BJ (cell line): ENCODE measurements around the gene C20orf96. TPM values are rescaled to one million over a fixed set of nuclear protein-coding genes. Genes with fewer than 3 reads are reported as not detected.

Source experiments
- CTCF ChIA-PET: fragments of 350-600 bp; formaldehyde crosslinking; extraction: SDS; loops from one replicate; lab custom pipeline; 2021; ENCODE audit warnings: antibody characterized with exemption, inconsistent platforms; lab: Yijun Ruan, JAX
- POLR2A ChIA-PET: fragments of 300-600 bp; sonication (Branson Sonifier 250); formaldehyde crosslinking; extraction: SDS; loops from one replicate; lab custom pipeline; 2021; ENCODE audit warnings: antibody characterized with exemption; lab: Charles Lee
- DNase-seq: peaks from one replicate; pipeline ENCODE4 v3.0.0-alpha.2; 2011; ENCODE audit warnings: low read depth
- H3K27me3 ChIP-seq: 2 replicates; pipeline ENCODE4 v1.6.0; 2011; ENCODE audit warnings: low read length; ENCODE audit not compliant: control insufficient read depth, insufficient read depth
- H3K36me3 ChIP-seq: 2 replicates; pipeline ENCODE4 v1.5.1; 2011; ENCODE audit warnings: low read length; ENCODE audit not compliant: control insufficient read depth, insufficient read depth
- H3K4me3 ChIP-seq: 2 replicates; pipeline ENCODE4 v1.5.1; 2011; ENCODE audit warnings: low read depth, mild to moderate bottlenecking, control low read depth, low read length
- CTCF ChIP-seq: IDR thresholded peaks from 2 replicates; pipeline ENCODE4 v1.5.1; 2011; ENCODE audit warnings: low read depth, mild to moderate bottlenecking, control low read depth, inconsistent platforms, low read length, moderate library complexity; ENCODE audit not compliant: insufficient read depth
- polyA plus RNA-seq: library from polyadenylated mRNA; depleted of rRNA; stranded (reverse); fragments of >200 nt; gene quantifications from 2 replicates; pipeline ENCODE4 v1.2.3, GENCODE V29; 2011

The C20orf96 gene
- polyA plus RNA-seq, 1 experiment, result 5.5 TPM

GRCh38 chr20:251354-251753, 39.2 kb downstream of the C20orf96 start:
- Histone ChIP-seq H3K4me3 (no peak overlapping the region), H3K27me3 (no peaks in the 10 kb centered on the region; the same call in 1 of the 2 replicates), H3K36me3 (no peaks in the 10 kb centered on the region)
- TF ChIP-seq CTCF, result no peak
- POLR2A ChIA-PET, result no interaction called here
- DNase-seq, result no peak
- CTCF ChIA-PET, result no interaction called here

DNA sequence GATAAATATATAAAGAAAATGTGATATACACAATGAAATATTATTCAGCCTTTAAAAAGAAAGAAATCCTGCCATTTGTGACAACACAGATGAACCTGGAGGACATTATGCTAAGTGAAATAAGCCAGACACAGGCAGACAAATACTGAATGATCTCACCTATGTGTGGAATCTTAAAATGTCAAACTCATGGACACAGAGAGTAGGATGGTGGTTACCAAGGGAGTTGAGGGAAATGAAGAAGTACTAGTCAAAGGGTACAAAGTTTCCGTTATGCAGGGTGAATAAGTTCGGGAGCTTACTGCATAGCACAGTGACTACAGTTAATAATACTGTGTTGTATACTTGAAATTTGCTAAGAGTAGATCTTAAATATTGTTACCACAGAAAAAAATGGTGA, 47.6 kb downstream of the C20orf96 start:
- no peak for TF ChIP-seq CTCF
- H3K36me3 ChIP-seq, result no peaks in the 10 kb centered on the region
- H3K4me3 ChIP-seq, result no peak overlapping the region
- ChIA-PET POLR2A (no interaction called here), CTCF (interaction anchor here (1.1 to 1.2 kb wide), 2 partner anchors 24 to 35 kb away, joined by 3 read pairs; no protein-coding TSS in a partner anchor)
- DNase-seq, result no peak
- H3K27me3 ChIP-seq, result no peaks in the 10 kb centered on the region; the same call in 1 of the 2 replicates

DNA sequence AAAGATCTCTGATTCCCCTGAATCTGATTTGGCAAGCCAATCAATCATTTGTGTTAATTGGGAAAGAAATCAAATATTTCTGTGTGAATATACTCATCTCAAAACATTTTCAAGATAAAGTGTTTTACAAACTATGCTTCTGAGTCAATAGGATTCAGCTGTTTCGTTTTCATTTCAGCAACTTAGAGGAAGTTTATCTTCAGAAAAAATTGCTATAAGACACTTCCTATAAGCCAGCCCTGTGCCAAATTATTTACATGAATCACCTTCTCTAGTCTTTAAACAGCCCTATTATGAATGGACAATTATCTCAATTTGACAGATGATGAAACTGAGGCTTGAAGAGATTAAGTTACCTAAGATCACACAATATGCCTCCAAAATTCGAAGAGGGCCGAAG, 52.6 kb downstream of the C20orf96 start:
- TF ChIP-seq CTCF, result no peak
- no peaks in the 10 kb centered on the region for H3K36me3 ChIP-seq
- ChIA-PET POLR2A (no interaction called here), CTCF (interaction anchor here (1.5 kb wide), 1 partner anchor 29 kb away, joined by 4 read pairs; no protein-coding TSS in a partner anchor)
- no peaks in the 10 kb centered on the region; the same call in 1 of the 2 replicates for H3K27me3 ChIP-seq
- no peak overlapping the region for H3K4me3 ChIP-seq
- DNase-seq, result no peak

- Histone ChIP-seq H3K27me3 (no peaks in the 10 kb centered on the region; the same call in 1 of the 2 replicates), H3K36me3 (no peaks in the 10 kb centered on the region), H3K4me3 (no peak overlapping the region)
- DNase-seq, result no peak
- no peak for TF ChIP-seq CTCF
- CTCF ChIA-PET, result interaction anchor here (1.5 kb wide), 1 partner anchor 29 kb away, joined by 4 read pairs; no protein-coding TSS in a partner anchor
- POLR2A ChIA-PET, result no interaction called here
Observed at GRCh38 chr20:237489-237888, 53.1 kb downstream of the C20orf96 start.

DNA sequence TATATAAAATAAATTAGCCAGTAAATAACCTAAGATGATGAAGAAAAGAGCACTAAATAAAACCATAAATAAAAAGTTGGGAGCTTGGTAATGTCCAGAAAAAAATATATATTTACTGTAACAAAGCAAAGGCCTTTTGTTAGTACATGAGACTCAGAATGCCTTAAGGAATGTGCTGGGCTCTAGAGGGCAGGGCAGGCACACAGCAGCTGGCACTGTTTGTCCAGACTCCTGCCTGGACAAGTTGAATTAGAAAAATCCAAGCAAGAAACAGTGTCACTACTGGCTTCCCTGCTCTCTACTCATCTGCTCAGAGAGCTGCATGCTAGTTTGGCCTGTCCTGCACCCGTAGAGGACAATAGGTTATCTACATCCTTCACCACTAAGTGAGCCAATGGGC, 54.7 kb downstream of the C20orf96 start:
- Histone ChIP-seq H3K36me3 (no peaks in the 10 kb centered on the region), H3K4me3 (no peak overlapping the region), H3K27me3 (no peaks in the 10 kb centered on the region; the same call in 1 of the 2 replicates)
- ChIA-PET CTCF (interaction anchor here (1.0 to 1.2 kb wide), 2 partner anchors 11 to 31 kb away, joined by 4 to 6 read pairs; no protein-coding TSS in a partner anchor), POLR2A (no interaction called here)
- DNase-seq, result no peak
- TF ChIP-seq CTCF, result 0 out of 2 replicates have a peak, but pooled peaks have one; percentile 13
